ENCODE results near the gene FRMD4A. TPM values are rescaled to one million over a fixed set of nuclear protein-coding genes. Genes with fewer than 3 reads are reported as not detected.
"Not testable (repeated sequence)": the region's sequence is repeated elsewhere in the genome, so short reads cannot be mapped to it uniquely, and the experiment has no call there.

The FRMD4A gene
- total and polyA plus RNA-seq, 5 experiments from 2014 or later, result 0.02 to 0.80 (median 0.31) TPM; not detected in 2

GRCh38 chr10:13767148-13767547 lies 563.6 kb downstream of the FRMD4A start:
- POLR2A ChIA-PET, DNase-seq, H3K27ac Mint-ChIP-seq, H3K9me3 Mint-ChIP-seq, H3K36me3 Mint-ChIP-seq, H3K4me1 Mint-ChIP-seq, ATAC-seq, H3K4me3 Mint-ChIP-seq: not testable (repeated sequence)
- peaks cover 2 to 19% (median 10%) of the 10 kb centered on the region in 5 donors for H3K27me3 Mint-ChIP-seq

- Mint-ChIP-seq H3K27ac (no peak overlapping the region), H3K36me3 (no peaks in the 10 kb centered on the region), H3K27me3 (peaks cover under 1 to 19% (median 10%) of the 10 kb centered on the region in 5 donors), H3K4me3 (no peak overlapping the region), H3K9me3 (no peaks in the 10 kb centered on the region), H3K4me1 (peaks cover 0 to 2% (median 0%) of the 10 kb centered on the region in 4 donors)
- DNase-seq (no peak), ATAC-seq (no peak)
- POLR2A ChIA-PET, result no interaction called here
Measured at GRCh38 chr10:13765641-13766341, 564.9 kb downstream of the FRMD4A start.

GRCh38 chr10:13761490-13762091 lies 569.1 kb downstream of the FRMD4A start:
- ATAC-seq, result no peak
- no peaks in the 10 kb centered on the region for H3K9me3 Mint-ChIP-seq
- H3K27ac Mint-ChIP-seq, result no peak overlapping the region
- peaks cover 0 to 12% (median 0%) of the 10 kb centered on the region in 4 donors for H3K4me1 Mint-ChIP-seq
- POLR2A ChIA-PET, result no interaction called here
- H3K36me3 Mint-ChIP-seq, result no peaks in the 10 kb centered on the region
- H3K27me3 Mint-ChIP-seq, result peaks cover 0 to 5% (median 0%) of the 10 kb centered on the region in 5 donors
- H3K4me3 Mint-ChIP-seq, result no peak overlapping the region
- no peak for DNase-seq

GRCh38 chr10:13759168-13759567 lies 571.6 kb downstream of the FRMD4A start:
- no peak for DNase-seq
- no peaks in the 10 kb centered on the region for H3K36me3 Mint-ChIP-seq
- H3K9me3 Mint-ChIP-seq, result no peaks in the 10 kb centered on the region
- no peak overlapping the region for H3K4me3 Mint-ChIP-seq
- no peaks in the 10 kb centered on the region for H3K27me3 Mint-ChIP-seq
- H3K4me1 Mint-ChIP-seq, result peaks cover 0 to 12% (median 0%) of the 10 kb centered on the region in 4 donors
- no peak for ATAC-seq
- no peak overlapping the region for H3K27ac Mint-ChIP-seq
- POLR2A ChIA-PET, result no interaction called here

GRCh38 chr10:13758756-13759155 lies 572.0 kb downstream of the FRMD4A start:
- Mint-ChIP-seq H3K4me3 (no peak overlapping the region), H3K4me1 (peaks cover 0 to 12% (median 0%) of the 10 kb centered on the region in 4 donors), H3K36me3 (no peaks in the 10 kb centered on the region), H3K27me3 (no peaks in the 10 kb centered on the region), H3K27ac (no peak overlapping the region), H3K9me3 (no peaks in the 10 kb centered on the region)
- POLR2A ChIA-PET, result no interaction called here
- no peak for ATAC-seq
- DNase-seq, result no peak

GRCh38 chr10:13758312-13758711 lies 572.4 kb downstream of the FRMD4A start:
- H3K4me3 Mint-ChIP-seq, result no peak overlapping the region
- ATAC-seq (no peak), DNase-seq (no peak)
- no peak overlapping the region for H3K27ac Mint-ChIP-seq
- POLR2A ChIA-PET, result no interaction called here
- no peaks in the 10 kb centered on the region for H3K9me3 Mint-ChIP-seq
- H3K4me1 Mint-ChIP-seq, result peaks cover 0 to 12% (median 0%) of the 10 kb centered on the region in 4 donors
- H3K36me3 Mint-ChIP-seq, result no peaks in the 10 kb centered on the region
- no peaks in the 10 kb centered on the region for H3K27me3 Mint-ChIP-seq

- POLR2A ChIA-PET, result no interaction called here
- Mint-ChIP-seq H3K4me1 (peaks cover 0 to 12% (median 0%) of the 10 kb centered on the region in 4 donors), H3K27ac (no peak overlapping the region), H3K9me3 (no peaks in the 10 kb centered on the region), H3K4me3 (no peak overlapping the region), H3K36me3 (no peaks in the 10 kb centered on the region), H3K27me3 (no peaks in the 10 kb centered on the region)
- DNase-seq (no peak), ATAC-seq (no peak)
Measured at GRCh38 chr10:13754277-13754676, 576.4 kb downstream of the FRMD4A start.

- H3K36me3 Mint-ChIP-seq, result no peaks in the 10 kb centered on the region
- ATAC-seq (no peak), DNase-seq (no peak)
- H3K4me3 Mint-ChIP-seq, result no peak overlapping the region
- H3K4me1 Mint-ChIP-seq, result peaks cover 0 to 5% (median 2%) of the 10 kb centered on the region in 4 donors
- no peaks in the 10 kb centered on the region for H3K9me3 Mint-ChIP-seq
- no peak overlapping the region for H3K27ac Mint-ChIP-seq
- POLR2A ChIA-PET, result no interaction called here
- H3K27me3 Mint-ChIP-seq, result peaks cover 0 to 7% (median 2%) of the 10 kb centered on the region in 5 donors
Measured at GRCh38 chr10:13751191-13751764, 579.4 kb downstream of the FRMD4A start.

GRCh38 chr10:13750299-13751190 lies 580.2 kb downstream of the FRMD4A start:
- POLR2A ChIA-PET, result no interaction called here
- Mint-ChIP-seq H3K4me3 (no peak overlapping the region), H3K36me3 (no peaks in the 10 kb centered on the region), H3K4me1 (peaks cover 0 to 5% (median 2%) of the 10 kb centered on the region in 4 donors), H3K9me3 (no peaks in the 10 kb centered on the region), H3K27ac (no peak overlapping the region), H3K27me3 (peaks cover 1 to 7% (median 6%) of the 10 kb centered on the region in 5 donors)
- DNase-seq, result no peak
- ATAC-seq, result no peak

- Mint-ChIP-seq H3K36me3 (no peaks in the 10 kb centered on the region), H3K4me3 (no peak overlapping the region), H3K27ac (peak overlapping the region in 1 of 10 donors; percentile 8), H3K4me1 (peaks cover 6 to 16% (median 12%) of the 10 kb centered on the region in 4 donors), H3K9me3 (no peaks in the 10 kb centered on the region), H3K27me3 (peaks cover 5 to 30% (median 29%) of the 10 kb centered on the region in 5 donors)
- no peak for DNase-seq
- POLR2A ChIA-PET, result no interaction called here
- no peak for ATAC-seq
Measured at GRCh38 chr10:13745271-13745670, 585.5 kb downstream of the FRMD4A start.

GRCh38 chr10:13743963-13744362 lies 586.8 kb downstream of the FRMD4A start:
- peaks cover 6 to 16% (median 12%) of the 10 kb centered on the region in 4 donors for H3K4me1 Mint-ChIP-seq
- no peak overlapping the region for H3K4me3 Mint-ChIP-seq
- ATAC-seq (no peak), DNase-seq (no peak)
- no peaks in the 10 kb centered on the region for H3K36me3 Mint-ChIP-seq
- POLR2A ChIA-PET, result no interaction called here
- H3K27me3 Mint-ChIP-seq, result peaks cover 5 to 33% (median 30%) of the 10 kb centered on the region in 5 donors
- peak overlapping the region in 1 of 10 donors; percentile 20 for H3K27ac Mint-ChIP-seq
- no peaks in the 10 kb centered on the region for H3K9me3 Mint-ChIP-seq

- Mint-ChIP-seq H3K36me3 (no peaks in the 10 kb centered on the region), H3K9me3 (no peaks in the 10 kb centered on the region), H3K27ac (no peak overlapping the region), H3K27me3 (peaks cover 5 to 33% (median 30%) of the 10 kb centered on the region in 5 donors), H3K4me1 (peaks cover 6 to 16% (median 12%) of the 10 kb centered on the region in 4 donors), H3K4me3 (peak overlapping the region in 3 of 10 donors; percentile 13 to 60 (median 57))
- ATAC-seq, result peak in 1 of 2 donors; percentile 52
- DNase-seq, result peak in 1 of 10 donors; percentile 12
- POLR2A ChIA-PET, result no interaction called here
Measured at GRCh38 chr10:13743101-13743693, 587.5 kb downstream of the FRMD4A start.

Data from naive thymus-derived CD8-positive, alpha-beta T cell (primary cell).